WI38 (cell line): Measurements from ENCODE around the gene CHST5.

Experiments
- H3K4me3 ChIP-seq: 2 replicates; pipeline ENCODE4 v1.5.1; 2011; ENCODE audit warnings: low read depth, mild to moderate bottlenecking, control low read depth, low read length
- CTCF ChIP-seq: IDR thresholded peaks from 2 replicates; pipeline ENCODE4 v1.5.1; 2012; ENCODE audit warnings: low read depth, mild to moderate bottlenecking, control low read depth, low read length

The CHST5 gene

DNA sequence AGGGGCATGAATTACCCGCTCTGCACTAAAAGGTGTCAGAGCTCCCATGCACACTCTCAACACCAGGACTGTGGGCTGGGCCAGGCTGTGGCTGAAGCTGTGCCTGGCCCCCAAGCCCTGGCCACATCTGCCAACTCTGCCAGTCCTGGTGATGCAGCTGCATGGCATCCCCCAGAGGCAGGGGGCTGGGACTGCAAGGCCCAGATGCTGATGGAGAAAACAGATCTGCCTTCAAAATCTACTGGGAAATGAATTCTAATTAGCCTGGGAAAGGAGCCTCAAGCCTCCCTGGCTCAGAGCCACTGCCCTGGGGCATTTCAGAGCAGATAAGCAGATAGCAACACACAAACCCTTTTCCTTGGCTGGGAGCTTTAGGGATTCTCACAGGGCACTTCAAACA lies 44.0 kb downstream of the CHST5 start:
- no peak for TF ChIP-seq CTCF
- H3K4me3 ChIP-seq: no peak overlapping the region

GRCh38 chr16:75488322-75488721 lies 47.6 kb downstream of the CHST5 start:
- H3K4me3 ChIP-seq: no peak overlapping the region
- no peak for TF ChIP-seq CTCF

DNA sequence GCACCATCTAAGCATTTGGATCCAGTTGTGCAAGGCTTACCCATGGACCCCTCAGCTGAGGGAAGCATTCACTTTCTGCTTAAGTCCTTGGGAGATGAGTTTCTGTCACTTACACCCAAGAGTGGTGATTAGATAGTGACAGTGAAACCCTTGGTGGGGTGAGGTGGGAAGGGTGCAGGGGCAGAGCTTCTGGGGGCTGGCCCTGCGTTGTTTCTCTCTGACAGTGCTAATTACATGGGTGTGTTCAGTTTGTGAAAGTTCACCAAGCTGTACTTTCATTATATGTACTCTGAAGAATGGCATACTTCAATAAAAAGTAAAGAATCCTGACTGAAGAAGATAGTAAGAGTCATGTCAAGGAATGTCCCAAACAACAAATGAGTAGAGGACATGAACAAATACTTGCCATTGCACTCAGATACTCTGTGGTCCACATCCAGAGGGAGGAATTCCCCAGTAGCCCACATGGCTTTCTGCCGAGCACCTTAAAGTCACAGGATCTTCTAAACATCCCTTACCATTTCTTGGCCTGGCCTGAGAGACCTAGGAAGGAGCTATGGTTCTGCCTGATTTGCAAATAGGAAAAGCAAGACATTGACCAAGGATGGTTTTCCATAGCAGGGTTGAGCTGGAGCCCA lies 49.1 kb downstream of the CHST5 start:
- no peak overlapping the region for H3K4me3 ChIP-seq
- no peak for TF ChIP-seq CTCF

DNA sequence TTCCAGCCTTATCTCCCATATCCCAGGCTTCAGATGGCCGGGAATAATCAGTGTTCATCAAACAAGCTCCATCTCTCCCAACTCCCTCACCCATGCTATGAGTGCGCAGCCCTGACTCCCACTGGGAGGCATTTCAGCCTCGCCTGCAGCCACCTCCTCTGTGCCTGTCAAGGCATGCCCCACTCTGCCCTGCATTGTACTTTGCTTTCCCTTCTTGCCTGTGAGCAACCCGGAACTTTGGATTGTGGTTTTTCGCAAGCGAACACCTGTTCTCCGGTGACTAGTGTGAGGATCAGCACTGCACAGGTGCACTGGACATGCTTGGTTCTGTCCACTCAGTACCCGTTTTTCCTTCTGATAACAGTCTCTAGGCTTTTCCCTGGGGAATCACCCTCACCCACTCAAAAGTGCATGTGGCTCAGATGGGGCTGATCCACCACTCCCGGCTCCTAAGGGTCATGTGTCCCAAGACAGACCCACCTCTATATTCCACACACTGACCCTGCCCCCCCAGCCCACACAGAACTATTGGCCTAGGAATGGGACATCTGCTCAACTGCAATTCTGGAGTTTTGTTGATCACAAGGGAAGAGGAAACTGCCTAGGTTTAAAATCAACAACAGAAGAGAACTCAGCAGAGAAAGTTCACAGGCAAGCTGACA lies 49.8 kb downstream of the CHST5 start:
- H3K4me3 ChIP-seq: no peak overlapping the region
- TF ChIP-seq CTCF: no peak

- TF ChIP-seq CTCF: no peak
- H3K4me3 ChIP-seq: no peak overlapping the region
These were observed 50.5 kb downstream of the CHST5 start for GRCh38 chr16:75485230-75486013.

DNA sequence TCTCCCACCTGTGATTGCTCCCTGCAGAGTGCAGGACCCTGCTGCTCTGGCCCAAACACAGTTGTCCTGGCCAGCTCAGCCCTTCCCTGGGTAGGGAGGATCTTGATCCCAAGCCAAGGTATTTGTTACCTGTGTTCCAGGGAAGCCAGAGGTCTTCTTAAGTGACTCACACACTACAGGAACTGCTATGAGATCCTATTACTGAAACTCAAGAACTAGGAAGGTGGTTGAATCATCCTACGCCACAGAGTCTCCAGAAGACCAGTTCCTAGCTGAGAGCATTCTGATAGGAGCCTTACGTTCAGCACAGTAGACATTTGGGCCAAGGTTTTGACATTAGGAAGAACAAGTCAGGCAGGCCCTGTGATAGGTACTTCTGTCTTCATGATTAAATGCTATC lies 52.7 kb downstream of the CHST5 start:
- no peak for TF ChIP-seq CTCF
- no peak overlapping the region for H3K4me3 ChIP-seq

GRCh38 chr16:75482434-75483205 lies 53.3 kb downstream of the CHST5 start:
- no peak for TF ChIP-seq CTCF

More at GRCh38 chr16:75482434-75483205, 53.3 kb downstream of the CHST5 start:
- no peak overlapping the region for H3K4me3 ChIP-seq
